ENCODE results near the gene ESRRB.

The ESRRB gene

DNA sequence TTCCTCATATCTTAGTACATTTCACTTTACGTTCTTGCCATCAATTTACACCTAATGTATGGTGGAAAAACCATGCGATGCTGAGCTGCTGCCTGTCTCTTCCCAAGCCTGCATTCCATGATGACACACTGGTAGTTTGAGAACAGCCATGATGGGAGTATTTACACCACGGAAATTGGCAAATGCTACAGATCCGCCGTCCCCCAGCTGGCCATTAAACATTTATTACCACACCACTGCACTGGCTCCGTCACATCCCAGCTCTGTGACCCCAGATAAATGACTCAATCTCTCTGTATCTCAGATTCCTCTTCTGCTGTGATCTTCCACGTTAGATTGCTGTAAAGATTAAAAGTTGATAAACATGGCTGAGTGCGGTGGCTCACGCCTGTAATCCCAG, 13.9 kb downstream of the ESRRB start:
- ChIA-PET CTCF (interaction anchor here (1.1 to 9.1 kb wide), 3 partner anchors 258 to 407 kb away, joined by 3 to 103 read pairs (median 8); no protein-coding TSS in a partner anchor), POLR2A (no interaction called here)
- no peaks in the 10 kb centered on the region for H3K36me3 ChIP-seq (ENCODE audit: control insufficient read depth in 2 of 2, insufficient read depth in 1 of 2, low read length in 2 of 2)
- no peaks in the 10 kb centered on the region for H3K4me1 ChIP-seq (ENCODE audit: control insufficient read depth, insufficient read depth, low read length)
- no peak overlapping the region for H3K27ac ChIP-seq (ENCODE audit: extremely low read depth, low read depth, low read length)
- no peak overlapping the region for H3K4me3 ChIP-seq (ENCODE audit: low read depth, low read length)
- H3K9me3 ChIP-seq (ENCODE audit: control insufficient read depth, insufficient read depth, low read depth, low read length): no peaks in the 10 kb centered on the region
- TF ChIP-seq, protein P1, sequence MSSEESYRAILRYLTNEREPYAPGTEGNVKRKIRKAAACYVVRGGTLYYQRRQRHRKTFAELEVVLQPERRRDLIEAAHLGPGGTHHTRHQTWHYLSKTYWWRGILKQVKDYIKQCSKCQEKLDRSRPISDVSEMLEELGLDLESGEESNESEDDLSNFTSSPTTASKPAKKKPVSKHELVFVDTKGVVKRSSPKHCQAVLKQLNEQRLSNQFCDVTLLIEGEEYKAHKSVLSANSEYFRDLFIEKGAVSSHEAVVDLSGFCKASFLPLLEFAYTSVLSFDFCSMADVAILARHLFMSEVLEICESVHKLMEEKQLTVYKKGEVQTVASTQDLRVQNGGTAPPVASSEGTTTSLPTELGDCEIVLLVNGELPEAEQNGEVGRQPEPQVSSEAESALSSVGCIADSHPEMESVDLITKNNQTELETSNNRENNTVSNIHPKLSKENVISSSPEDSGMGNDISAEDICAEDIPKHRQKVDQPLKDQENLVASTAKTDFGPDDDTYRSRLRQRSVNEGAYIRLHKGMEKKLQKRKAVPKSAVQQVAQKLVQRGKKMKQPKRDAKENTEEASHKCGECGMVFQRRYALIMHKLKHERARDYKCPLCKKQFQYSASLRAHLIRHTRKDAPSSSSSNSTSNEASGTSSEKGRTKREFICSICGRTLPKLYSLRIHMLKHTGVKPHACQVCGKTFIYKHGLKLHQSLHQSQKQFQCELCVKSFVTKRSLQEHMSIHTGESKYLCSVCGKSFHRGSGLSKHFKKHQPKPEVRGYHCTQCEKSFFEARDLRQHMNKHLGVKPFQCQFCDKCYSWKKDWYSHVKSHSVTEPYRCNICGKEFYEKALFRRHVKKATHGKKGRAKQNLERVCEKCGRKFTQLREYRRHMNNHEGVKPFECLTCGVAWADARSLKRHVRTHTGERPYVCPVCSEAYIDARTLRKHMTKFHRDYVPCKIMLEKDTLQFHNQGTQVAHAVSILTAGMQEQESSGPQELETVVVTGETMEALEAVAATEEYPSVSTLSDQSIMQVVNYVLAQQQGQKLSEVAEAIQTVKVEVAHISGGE (tag by site-specific recombination; conservative IDR thresholded peaks at IDR 0.05; ENCODE audit: low read depth): no peak
- TF ChIP-seq ZNF112 (tag by site-specific recombination; IDR thresholded peaks at IDR 0.05): 0 out of 2 replicates have a peak, but pooled peaks have one; percentile 55

DNA sequence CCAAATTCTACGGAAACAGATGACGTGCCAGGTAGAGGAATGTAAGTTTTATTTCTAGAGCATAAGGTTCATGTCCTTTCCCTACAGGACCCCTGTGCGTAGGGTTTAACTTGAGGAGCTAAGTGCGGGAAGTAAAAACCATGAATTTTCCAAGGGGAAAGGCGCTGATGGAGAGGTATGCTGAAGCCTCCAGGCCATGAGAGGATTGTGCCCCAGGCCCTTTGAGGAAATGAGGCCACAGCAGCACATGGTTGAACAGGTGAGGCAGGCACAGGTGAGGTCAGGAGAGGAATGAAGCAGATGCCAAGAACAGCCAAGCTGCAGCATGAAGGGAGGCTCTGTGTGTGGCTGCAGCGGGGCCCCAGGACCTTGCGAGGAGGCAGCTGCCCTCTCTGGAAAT, 14.7 kb downstream of the ESRRB start:
- H3K36me3 ChIP-seq (ENCODE audit: control insufficient read depth in 2 of 2, insufficient read depth in 1 of 2, low read length in 2 of 2): no peaks in the 10 kb centered on the region
- TF ChIP-seq, protein P2, sequence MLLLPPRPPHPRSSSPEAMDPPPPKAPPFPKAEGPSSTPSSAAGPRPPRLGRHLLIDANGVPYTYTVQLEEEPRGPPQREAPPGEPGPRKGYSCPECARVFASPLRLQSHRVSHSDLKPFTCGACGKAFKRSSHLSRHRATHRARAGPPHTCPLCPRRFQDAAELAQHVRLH (tag by site-specific recombination; IDR thresholded peaks at IDR 0.05): no peak
- TF ChIP-seq ZNF600 (tag by site-specific recombination; IDR thresholded peaks at IDR 0.05) (no peak), ZNF629 (tag by site-specific recombination; IDR thresholded peaks at IDR 0.05) (no peak), ZNF423 (tag by site-specific recombination; IDR thresholded peaks at IDR 0.05) (no peak), ZNF140 (tag by site-specific recombination; IDR thresholded peaks at IDR 0.05) (no peak), ZNF76 (tag by site-specific recombination; IDR thresholded peaks at IDR 0.05; ENCODE audit: borderline replicate concordance, low read depth) (no peak), ZNF354C (tag by site-specific recombination; IDR thresholded peaks at IDR 0.05; ENCODE audit: borderline replicate concordance, low read depth) (no peak), ZFHX2 (tag by site-specific recombination; conservative IDR thresholded peaks at IDR 0.05) (no peak), WT1 (tag by site-specific recombination; IDR thresholded peaks at IDR 0.05) (no peak), REPIN1 (tag by site-specific recombination; IDR thresholded peaks at IDR 0.05; ENCODE audit: low read depth) (no peak), ZNF510 (tag by site-specific recombination; IDR thresholded peaks at IDR 0.05; ENCODE audit: insufficient replicate concordance) (no peak), ZNF701 (tag by site-specific recombination; IDR thresholded peaks at IDR 0.05) (no peak), ZNF433 (tag by site-specific recombination; IDR thresholded peaks at IDR 0.05; ENCODE audit: low read depth) (no peak), ZSCAN16 (tag by site-specific recombination; IDR thresholded peaks at IDR 0.05) (no peak), ZNF664 (tag by site-specific recombination; IDR thresholded peaks at IDR 0.05) (no peak), ZNF596 (tag by site-specific recombination; IDR thresholded peaks at IDR 0.05) (no peak)
- TF ChIP-seq, protein P3, sequence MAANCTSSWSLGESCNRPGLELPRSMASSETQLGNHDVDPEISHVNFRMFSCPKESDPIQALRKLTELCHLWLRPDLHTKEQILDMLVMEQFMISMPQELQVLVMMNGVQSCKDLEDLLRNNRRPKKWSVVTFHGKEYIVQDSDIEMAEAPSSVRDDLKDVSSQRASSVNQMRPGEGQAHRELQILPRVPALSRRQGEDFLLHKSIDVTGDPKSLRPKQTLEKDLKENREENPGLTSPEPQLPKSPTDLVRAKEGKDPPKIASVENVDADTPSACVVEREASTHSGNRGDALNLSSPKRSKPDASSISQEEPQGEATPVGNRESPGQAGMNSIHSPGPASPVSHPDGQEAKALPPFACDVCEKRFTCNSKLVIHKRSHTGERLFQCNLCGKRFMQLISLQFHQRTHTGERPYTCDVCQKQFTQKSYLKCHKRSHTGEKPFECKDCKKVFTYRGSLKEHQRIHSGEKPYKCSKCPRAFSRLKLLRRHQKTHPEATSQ (tag by site-specific recombination; IDR thresholded peaks at IDR 0.05): no peak
- TF ChIP-seq, protein P4, sequence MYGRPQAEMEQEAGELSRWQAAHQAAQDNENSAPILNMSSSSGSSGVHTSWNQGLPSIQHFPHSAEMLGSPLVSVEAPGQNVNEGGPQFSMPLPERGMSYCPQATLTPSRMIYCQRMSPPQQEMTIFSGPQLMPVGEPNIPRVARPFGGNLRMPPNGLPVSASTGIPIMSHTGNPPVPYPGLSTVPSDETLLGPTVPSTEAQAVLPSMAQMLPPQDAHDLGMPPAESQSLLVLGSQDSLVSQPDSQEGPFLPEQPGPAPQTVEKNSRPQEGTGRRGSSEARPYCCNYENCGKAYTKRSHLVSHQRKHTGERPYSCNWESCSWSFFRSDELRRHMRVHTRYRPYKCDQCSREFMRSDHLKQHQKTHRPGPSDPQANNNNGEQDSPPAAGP (tag by site-specific recombination; IDR thresholded peaks at IDR 0.05): no peak
- TF ChIP-seq, protein P5, sequence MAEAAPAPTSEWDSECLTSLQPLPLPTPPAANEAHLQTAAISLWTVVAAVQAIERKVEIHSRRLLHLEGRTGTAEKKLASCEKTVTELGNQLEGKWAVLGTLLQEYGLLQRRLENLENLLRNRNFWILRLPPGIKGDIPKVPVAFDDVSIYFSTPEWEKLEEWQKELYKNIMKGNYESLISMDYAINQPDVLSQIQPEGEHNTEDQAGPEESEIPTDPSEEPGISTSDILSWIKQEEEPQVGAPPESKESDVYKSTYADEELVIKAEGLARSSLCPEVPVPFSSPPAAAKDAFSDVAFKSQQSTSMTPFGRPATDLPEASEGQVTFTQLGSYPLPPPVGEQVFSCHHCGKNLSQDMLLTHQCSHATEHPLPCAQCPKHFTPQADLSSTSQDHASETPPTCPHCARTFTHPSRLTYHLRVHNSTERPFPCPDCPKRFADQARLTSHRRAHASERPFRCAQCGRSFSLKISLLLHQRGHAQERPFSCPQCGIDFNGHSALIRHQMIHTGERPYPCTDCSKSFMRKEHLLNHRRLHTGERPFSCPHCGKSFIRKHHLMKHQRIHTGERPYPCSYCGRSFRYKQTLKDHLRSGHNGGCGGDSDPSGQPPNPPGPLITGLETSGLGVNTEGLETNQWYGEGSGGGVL (tag by site-specific recombination; IDR thresholded peaks at IDR 0.05): no peak
- TF ChIP-seq, protein P6, sequence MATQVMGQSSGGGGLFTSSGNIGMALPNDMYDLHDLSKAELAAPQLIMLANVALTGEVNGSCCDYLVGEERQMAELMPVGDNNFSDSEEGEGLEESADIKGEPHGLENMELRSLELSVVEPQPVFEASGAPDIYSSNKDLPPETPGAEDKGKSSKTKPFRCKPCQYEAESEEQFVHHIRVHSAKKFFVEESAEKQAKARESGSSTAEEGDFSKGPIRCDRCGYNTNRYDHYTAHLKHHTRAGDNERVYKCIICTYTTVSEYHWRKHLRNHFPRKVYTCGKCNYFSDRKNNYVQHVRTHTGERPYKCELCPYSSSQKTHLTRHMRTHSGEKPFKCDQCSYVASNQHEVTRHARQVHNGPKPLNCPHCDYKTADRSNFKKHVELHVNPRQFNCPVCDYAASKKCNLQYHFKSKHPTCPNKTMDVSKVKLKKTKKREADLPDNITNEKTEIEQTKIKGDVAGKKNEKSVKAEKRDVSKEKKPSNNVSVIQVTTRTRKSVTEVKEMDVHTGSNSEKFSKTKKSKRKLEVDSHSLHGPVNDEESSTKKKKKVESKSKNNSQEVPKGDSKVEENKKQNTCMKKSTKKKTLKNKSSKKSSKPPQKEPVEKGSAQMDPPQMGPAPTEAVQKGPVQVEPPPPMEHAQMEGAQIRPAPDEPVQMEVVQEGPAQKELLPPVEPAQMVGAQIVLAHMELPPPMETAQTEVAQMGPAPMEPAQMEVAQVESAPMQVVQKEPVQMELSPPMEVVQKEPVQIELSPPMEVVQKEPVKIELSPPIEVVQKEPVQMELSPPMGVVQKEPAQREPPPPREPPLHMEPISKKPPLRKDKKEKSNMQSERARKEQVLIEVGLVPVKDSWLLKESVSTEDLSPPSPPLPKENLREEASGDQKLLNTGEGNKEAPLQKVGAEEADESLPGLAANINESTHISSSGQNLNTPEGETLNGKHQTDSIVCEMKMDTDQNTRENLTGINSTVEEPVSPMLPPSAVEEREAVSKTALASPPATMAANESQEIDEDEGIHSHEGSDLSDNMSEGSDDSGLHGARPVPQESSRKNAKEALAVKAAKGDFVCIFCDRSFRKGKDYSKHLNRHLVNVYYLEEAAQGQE (tag by site-specific recombination; IDR thresholded peaks at IDR 0.05): no peak
- H3K4me1 ChIP-seq (ENCODE audit: control insufficient read depth, insufficient read depth, low read length): no peaks in the 10 kb centered on the region
- no peak overlapping the region for H3K27ac ChIP-seq (ENCODE audit: extremely low read depth, low read depth, low read length)
- ChIA-PET POLR2A (interaction anchor here (0.6 kb wide), 1 partner anchor 32 kb away, joined by 5 read pairs; no protein-coding TSS in a partner anchor), CTCF (interaction anchor here (9.1 kb wide), 1 partner anchor 338 kb away, joined by 103 read pairs; no protein-coding TSS in a partner anchor)
- no peak overlapping the region for H3K4me3 ChIP-seq (ENCODE audit: low read depth, low read length)
- H3K9me3 ChIP-seq (ENCODE audit: control insufficient read depth, insufficient read depth, low read depth, low read length): no peaks in the 10 kb centered on the region
